Liver (tissue), 9 donors: Measurements from ENCODE around the gene PPP2R5C. TPM values are rescaled to one million over a fixed set of nuclear protein-coding genes. Genes with fewer than 3 reads are reported as not detected.

Experiments
- DNase-seq: peaks from one replicate; pipeline ENCODE4 v3.0.0-alpha.2; 2017; ENCODE audit warnings: low spot score
- H3K27ac ChIP-seq, 2 donors: one replicate each; pipeline ENCODE4 v1.7.0; 2013; ENCODE audit warnings: inconsistent platforms in 2 of 2, low read length in 2 of 2, control low read depth in 1 of 2, low read depth in 1 of 2, mild to moderate bottlenecking in 1 of 2
- H3K27me3 ChIP-seq, 4 donors: one replicate each; pipeline versions ENCODE4 v1.6.1 to v1.7.0; 2013; ENCODE audit warnings: low read length in 3 of 4, inconsistent platforms in 1 of 4, mild to moderate bottlenecking in 1 of 4, moderate library complexity in 1 of 4; ENCODE audit not compliant: control insufficient read depth in 4 of 4, insufficient read depth in 4 of 4
- H3K36me3 ChIP-seq, 4 donors: one replicate each; pipeline versions ENCODE4 v1.6.1 to v1.7.0; 2013; ENCODE audit warnings: low read length in 3 of 4, mild to moderate bottlenecking in 3 of 4, low read depth in 1 of 4, moderate library complexity in 1 of 4; ENCODE audit not compliant: control insufficient read depth in 4 of 4, insufficient read depth in 3 of 4
- H3K4me1 ChIP-seq, 4 donors: one replicate each; pipeline versions ENCODE4 v1.6.1 to v1.7.0; 2013; ENCODE audit warnings: low read length in 3 of 4, mild to moderate bottlenecking in 3 of 4, moderate library complexity in 1 of 4; ENCODE audit not compliant: control insufficient read depth in 4 of 4, insufficient read depth in 4 of 4
- H3K4me3 ChIP-seq, 3 donors: one replicate each; pipeline versions ENCODE4 v1.6.1 to v1.7.0; 2013; ENCODE audit warnings: low read length in 3 of 3, control low read depth in 1 of 3, low read depth in 1 of 3, mild to moderate bottlenecking in 1 of 3
- H3K9ac ChIP-seq, 2 donors: one replicate each; pipeline ENCODE4 v1.7.0; 2013; ENCODE audit warnings: low read length in 2 of 2, mild to moderate bottlenecking in 2 of 2, moderate library complexity in 2 of 2, control low read depth in 1 of 2, low read depth in 1 of 2
- H3K9me3 ChIP-seq, 4 donors: one replicate each; pipeline versions ENCODE4 v1.6.1 to v1.7.0; 2013; ENCODE audit warnings: low read length in 3 of 4; ENCODE audit not compliant: control insufficient read depth in 4 of 4
- GABPA ChIP-seq, 2 donors: IDR thresholded peaks in 1 of 2; conservative IDR thresholded peaks in 1 of 2; 2 replicates each; pipeline ENCODE4 v1.6.1; 2016; ENCODE audit warnings: antibody characterized with exemption in 2 of 2, mild to moderate bottlenecking in 1 of 2, moderate library complexity in 1 of 2
- HNF4G ChIP-seq: IDR thresholded peaks from 2 replicates; pipeline ENCODE4 v1.6.1; 2016; ENCODE audit warnings: antibody characterized with exemption
- JUND ChIP-seq, 2 donors: IDR thresholded peaks; 2 replicates each; pipeline ENCODE4 v1.6.1; 2016; ENCODE audit warnings: antibody characterized with exemption in 2 of 2
- RAD21 ChIP-seq, 2 donors: IDR thresholded peaks; 2 replicates each; pipeline ENCODE4 v1.6.1; 2016; ENCODE audit warnings: antibody characterized with exemption in 2 of 2, mild to moderate bottlenecking in 2 of 2
- REST ChIP-seq: IDR thresholded peaks from 2 replicates; pipeline ENCODE4 v1.6.1; 2016; ENCODE audit warnings: antibody characterized with exemption, mild to moderate bottlenecking
- RXRA ChIP-seq, 2 donors: IDR thresholded peaks; 2 replicates each; pipeline ENCODE4 v1.6.1; 2017 to 2018; ENCODE audit warnings: antibody characterized with exemption in 2 of 2, mild to moderate bottlenecking in 1 of 2
- TAF1 ChIP-seq: conservative IDR thresholded peaks from 2 replicates; pipeline ENCODE4 v1.6.1; 2016; ENCODE audit warnings: antibody characterized with exemption, mild to moderate bottlenecking
- YY1 ChIP-seq: IDR thresholded peaks from 2 replicates; pipeline ENCODE4 v1.6.1; 2016; ENCODE audit warnings: antibody characterized with exemption, mild to moderate bottlenecking
- ZBTB33 ChIP-seq: IDR thresholded peaks from 2 replicates; pipeline ENCODE4 v1.6.1; 2016; ENCODE audit warnings: antibody characterized with exemption
- WGBS: extraction: QIAGEN DNeasy Blood & Tissue Kit; methylation state at CpG from one replicate; pipeline ENCODE4 v1.1.7; 2013; 5-methylcytosine and 5-hydroxymethylcytosine counted together
- polyA plus RNA-seq, 2 donors: library from polyadenylated mRNA; stranded (reverse) in 1 of 2; unstranded in 1 of 2; fragments of 200-250 nt in 1 of 2; fragments of >200 nt in 1 of 2; fragmentation: Nextera tagmentation in 1 of 2; extraction: Ambion mirVana in 1 of 2; gene quantifications; one replicate each; pipeline versions ENCODE4 v1.2.1 to v1.2.3, GENCODE V29; 2013 to 2015
- total RNA-seq, 2 donors: library from RNA; depleted of rRNA; stranded (reverse); fragments of >200 nt; gene quantifications; one replicate each; pipeline ENCODE4 v1.2.3, GENCODE V29; 2014
- donor health status: healthy.
- donor health status: healthy.
- donor health status: healthy.
- donor health status: healthy.
- donor health status: healthy.

PPP2R5C gene
- total and polyA plus RNA-seq, 4 donors, result 33.5 to 52.3 (median 43.9) TPM

- peak; percentile 88 for TF ChIP-seq REST
- TF ChIP-seq JUND (IDR thresholded peaks at IDR 0.05), result peak; percentile 42 to 65
- peak; percentile 49 to 80 for TF ChIP-seq GABPA (IDR thresholded peaks at IDR 0.05 in 1 of 2, conservative IDR thresholded peaks at IDR 0.05 in 1 of 2)
- peak; percentile 77 for TF ChIP-seq TAF1
- TF ChIP-seq ZBTB33, result no peak
These were observed 48.4 kb downstream of the PPP2R5C start (continued) for GRCh38 chr14:101809671-101810514.

DNA sequence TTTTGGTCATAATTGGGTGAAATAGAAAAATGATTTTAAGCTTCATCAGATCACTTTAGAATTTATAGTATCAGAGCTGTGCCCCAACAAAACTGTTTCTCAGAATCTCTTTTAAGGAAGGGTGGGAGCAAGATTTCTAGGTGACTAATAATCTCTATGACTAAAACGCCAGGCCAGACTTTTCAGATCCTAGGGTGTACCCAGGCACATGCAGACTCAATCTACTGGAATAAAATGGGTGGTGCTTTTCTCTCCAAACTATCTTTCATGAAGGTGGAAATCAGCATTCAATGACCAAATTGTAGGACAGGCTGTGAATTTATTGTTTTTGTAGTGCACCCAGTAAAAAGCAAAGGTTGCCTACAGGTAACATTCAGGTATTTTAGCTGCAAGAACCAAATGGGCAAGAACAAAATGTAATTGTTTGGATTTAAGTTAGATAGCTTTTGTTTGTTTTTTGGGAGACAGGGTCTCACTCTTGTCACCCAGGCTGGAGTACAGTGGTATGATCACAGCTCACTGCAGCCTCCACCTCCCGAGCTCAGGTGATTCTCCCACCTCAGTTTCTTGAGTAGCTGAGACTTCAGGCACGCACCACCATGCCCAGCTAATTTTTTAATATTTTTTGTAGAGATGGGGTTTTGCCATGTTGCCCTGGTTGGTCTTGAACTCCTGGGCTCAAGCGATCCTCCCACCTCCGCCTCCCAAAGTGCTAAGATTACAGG is 49.5 kb downstream of the PPP2R5C start:
- peaks cover 8 to 30% (median 22%) of the 10 kb centered on the region in 4 donors for H3K4me1 ChIP-seq
- peak overlapping the region; percentile 99 for H3K27ac ChIP-seq
- peak overlapping the region; percentile 87 to 98 for H3K9ac ChIP-seq
- no peaks in the 10 kb centered on the region for H3K9me3 ChIP-seq
- peaks cover 0 to 2% (median 0%) of the 10 kb centered on the region in 4 donors for H3K36me3 ChIP-seq
- TF ChIP-seq RXRA (IDR thresholded peaks at IDR 0.05) (no peak), TAF1 (no peak), HNF4G (no peak), YY1 (no peak), REST (no peak), RAD21 (IDR thresholded peaks at IDR 0.05) (no peak)
- WGBS, result 69% methylated on average over 5 of the region's 5 CpGs
- no peak for DNase-seq
- no peaks in the 10 kb centered on the region for H3K27me3 ChIP-seq
- peak overlapping the region; percentile 70 to 83 (median 79) for H3K4me3 ChIP-seq
